Epithelial cell of proximal tubule (primary cell): Measurements from ENCODE around the gene DNAJC15. TPM values are rescaled to one million over a fixed set of nuclear protein-coding genes. Genes with fewer than 3 reads are reported as not detected.

Experiments used
- DNase-seq: peaks from one replicate; pipeline ENCODE4 v3.0.0-alpha.2; 2011; ENCODE audit warnings: low read depth
- H3K4me3 ChIP-seq: 2 replicates; pipeline ENCODE4 v1.5.1; 2011; ENCODE audit warnings: low read depth, mild to moderate bottlenecking, low read length
- CTCF ChIP-seq: conservative IDR thresholded peaks from 2 replicates; pipeline ENCODE4 v1.5.1; 2012; ENCODE audit warnings: low read depth, mild to moderate bottlenecking, low read length
- total RNA-seq: library from RNA; depleted of rRNA; stranded (reverse); fragments of >200 nt; gene quantifications from 2 replicates; pipeline ENCODE4 v1.2.3, GENCODE V29; 2015

The DNAJC15 gene
- total RNA-seq, 1 donor from 2014 or later = 37.5 TPM

GRCh38 chr13:43133792-43134191, 110.4 kb downstream of the DNAJC15 start:
- no peak for DNase-seq
- no peak overlapping the region for H3K4me3 ChIP-seq
- TF ChIP-seq CTCF = no peak

- no peak overlapping the region for H3K4me3 ChIP-seq
- no peak for TF ChIP-seq CTCF
- no peak for DNase-seq
Observed at GRCh38 chr13:43134868-43135267, 111.5 kb downstream of the DNAJC15 start.

GRCh38 chr13:43135516-43135915, 112.1 kb downstream of the DNAJC15 start:
- DNase-seq = no peak
- no peak for TF ChIP-seq CTCF
- no peak overlapping the region for H3K4me3 ChIP-seq

- no peak for TF ChIP-seq CTCF
- DNase-seq = no peak
- no peak overlapping the region for H3K4me3 ChIP-seq
Observed at GRCh38 chr13:43136920-43137575, 113.7 kb downstream of the DNAJC15 start.

GRCh38 chr13:43139211-43139610, 115.8 kb downstream of the DNAJC15 start:
- no peak for TF ChIP-seq CTCF
- no peak overlapping the region for H3K4me3 ChIP-seq
- DNase-seq = no peak

- no peak overlapping the region for H3K4me3 ChIP-seq
- DNase-seq = no peak
- no peak for TF ChIP-seq CTCF
Observed at GRCh38 chr13:43139921-43140320, 116.5 kb downstream of the DNAJC15 start.

GRCh38 chr13:43140985-43141384, 117.6 kb downstream of the DNAJC15 start:
- TF ChIP-seq CTCF = no peak
- no peak for DNase-seq

More at GRCh38 chr13:43140985-43141384, 117.6 kb downstream of the DNAJC15 start:
- H3K4me3 ChIP-seq = no peak overlapping the region
